Measurements from ENCODE around the gene TMX2. TPM values are rescaled to one million over a fixed set of nuclear protein-coding genes. Genes with fewer than 3 reads are reported as not detected.

TMX2 gene
- total and polyA plus RNA-seq, 9 of the 15 experiments (the other 6 are each of a cell fraction or from before 2014, with no cell fraction given), result 176 to 433 (median 227) TPM

DNA sequence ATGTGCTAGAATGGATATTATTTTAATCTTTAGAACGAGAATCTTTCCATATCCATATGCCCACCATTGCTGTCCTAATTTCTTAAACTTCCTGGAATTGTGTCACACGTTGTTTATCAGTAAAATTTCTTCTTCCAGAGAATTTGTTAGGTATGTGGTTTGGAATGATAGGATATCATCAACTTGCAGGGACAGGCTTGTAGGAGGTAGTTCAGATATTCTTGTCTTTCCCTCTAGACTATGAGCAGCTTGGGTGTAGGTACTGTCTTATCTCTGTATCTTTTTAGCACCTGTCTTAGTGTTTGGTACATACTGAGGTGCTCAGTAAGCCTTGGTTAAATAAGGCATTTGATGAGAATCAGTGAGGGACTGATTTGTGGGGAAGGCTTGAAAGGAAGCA lies 52.6 kb downstream of the TMX2 start (continued):
- TF ChIP-seq, protein P1, sequence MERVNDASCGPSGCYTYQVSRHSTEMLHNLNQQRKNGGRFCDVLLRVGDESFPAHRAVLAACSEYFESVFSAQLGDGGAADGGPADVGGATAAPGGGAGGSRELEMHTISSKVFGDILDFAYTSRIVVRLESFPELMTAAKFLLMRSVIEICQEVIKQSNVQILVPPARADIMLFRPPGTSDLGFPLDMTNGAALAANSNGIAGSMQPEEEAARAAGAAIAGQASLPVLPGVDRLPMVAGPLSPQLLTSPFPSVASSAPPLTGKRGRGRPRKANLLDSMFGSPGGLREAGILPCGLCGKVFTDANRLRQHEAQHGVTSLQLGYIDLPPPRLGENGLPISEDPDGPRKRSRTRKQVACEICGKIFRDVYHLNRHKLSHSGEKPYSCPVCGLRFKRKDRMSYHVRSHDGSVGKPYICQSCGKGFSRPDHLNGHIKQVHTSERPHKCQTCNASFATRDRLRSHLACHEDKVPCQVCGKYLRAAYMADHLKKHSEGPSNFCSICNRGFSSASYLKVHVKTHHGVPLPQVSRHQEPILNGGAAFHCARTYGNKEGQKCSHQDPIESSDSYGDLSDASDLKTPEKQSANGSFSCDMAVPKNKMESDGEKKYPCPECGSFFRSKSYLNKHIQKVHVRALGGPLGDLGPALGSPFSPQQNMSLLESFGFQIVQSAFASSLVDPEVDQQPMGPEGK (CRISPR knock-in tag; IDR thresholded peaks at IDR 0.05; ENCODE audit: borderline replicate concordance), result no peak
- TF ChIP-seq NRF1 (conservative IDR thresholded peaks at IDR 0.05 in 1 of 2, IDR thresholded peaks at IDR 0.05 in 1 of 2) (no peak), FOSL1 (tag; conservative IDR thresholded peaks at IDR 0.05) (0 out of 2 replicates have a peak, but pooled peaks have one; percentile 23), KLF16 (IDR thresholded peaks at IDR 0.05) (peak; percentile 37; the same call in 1 of the 2 replicates), CCNT2 (IDR thresholded peaks at IDR 0.05; ENCODE audit: borderline replicate concordance, extremely low read depth, insufficient read length, low read depth, low read length) (peak; percentile 48), ZFPM2 (CRISPR knock-in tag; IDR thresholded peaks at IDR 0.05) (no peak), TEAD4 (IDR thresholded peaks at IDR 0.05; ENCODE audit: low read length) (peak; percentile 94), TEAD4 (CRISPR knock-in tag; IDR thresholded peaks at IDR 0.05; ENCODE audit: borderline replicate concordance) (no peak), SOX6 (IDR thresholded peaks at IDR 0.05) (peak; percentile 64), E2F6 (IDR thresholded peaks at IDR 0.05; ENCODE audit: borderline replicate concordance in 1 of 2, extremely low read depth in 1 of 2, insufficient read depth in 1 of 2, insufficient read length in 1 of 2, low read depth in 1 of 2, low read length in 1 of 2, poor library complexity in 1 of 2, severe bottlenecking in 1 of 2) (no peak), ZNF431 (CRISPR knock-in tag; IDR thresholded peaks at IDR 0.05) (no peak), CBFA2T3 (IDR thresholded peaks at IDR 0.05) (peak; percentile 93), ZNF518B (CRISPR knock-in tag; IDR thresholded peaks at IDR 0.05) (no peak), SMARCB1 (IDR thresholded peaks at IDR 0.05; ENCODE audit: insufficient read length, low read depth) (no peak), RFX7 (CRISPR knock-in tag; IDR thresholded peaks at IDR 0.05) (no peak), CBX8 (IDR thresholded peaks at IDR 0.05; ENCODE audit: borderline replicate concordance, extremely low read depth, low read depth, low read length, poor library complexity, severe bottlenecking) (no peak), FOXM1 (IDR thresholded peaks at IDR 0.05; ENCODE audit: low read depth) (peak; percentile 61), FOXM1 (CRISPR knock-in tag; IDR thresholded peaks at IDR 0.05; ENCODE audit: low read depth) (no peak), ZNF212 (CRISPR knock-in tag; IDR thresholded peaks at IDR 0.05) (no peak), NFRKB (IDR thresholded peaks at IDR 0.05; ENCODE audit: low read depth) (no peak)
- TF ChIP-seq, protein P2, sequence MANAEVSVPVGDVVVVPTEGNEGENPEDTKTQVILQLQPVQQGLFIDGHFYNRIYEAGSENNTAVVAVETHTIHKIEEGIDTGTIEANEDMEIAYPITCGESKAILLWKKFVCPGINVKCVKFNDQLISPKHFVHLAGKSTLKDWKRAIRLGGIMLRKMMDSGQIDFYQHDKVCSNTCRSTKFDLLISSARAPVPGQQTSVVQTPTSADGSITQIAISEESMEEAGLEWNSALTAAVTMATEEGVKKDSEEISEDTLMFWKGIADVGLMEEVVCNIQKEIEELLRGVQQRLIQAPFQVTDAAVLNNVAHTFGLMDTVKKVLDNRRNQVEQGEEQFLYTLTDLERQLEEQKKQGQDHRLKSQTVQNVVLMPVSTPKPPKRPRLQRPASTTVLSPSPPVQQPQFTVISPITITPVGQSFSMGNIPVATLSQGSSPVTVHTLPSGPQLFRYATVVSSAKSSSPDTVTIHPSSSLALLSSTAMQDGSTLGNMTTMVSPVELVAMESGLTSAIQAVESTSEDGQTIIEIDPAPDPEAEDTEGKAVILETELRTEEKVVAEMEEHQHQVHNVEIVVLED (CRISPR knock-in tag; IDR thresholded peaks at IDR 0.05), result no peak
